HG03060 (cell line): ENCODE data around the gene TMEM123.

Source experiments
- ATAC-seq: cut with Tn5 transposase; IDR thresholded peaks from one replicate; pipeline ENCODE4 v1.9.1; 2021; ENCODE audit warnings: low read depth, moderate number of reproducible peaks; ENCODE audit not compliant: unreplicated experiment

TMEM123 gene, protein sequence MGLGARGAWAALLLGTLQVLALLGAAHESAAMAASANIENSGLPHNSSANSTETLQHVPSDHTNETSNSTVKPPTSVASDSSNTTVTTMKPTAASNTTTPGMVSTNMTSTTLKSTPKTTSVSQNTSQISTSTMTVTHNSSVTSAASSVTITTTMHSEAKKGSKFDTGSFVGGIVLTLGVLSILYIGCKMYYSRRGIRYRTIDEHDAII

GRCh38 chr11:102452461-102453301 is at the start of gene TMEM123:
Gene TMEM123 (minus strand): TSS chr11:102452765. CDS start chr11:102452623, 142 bp downstream.
- ATAC-seq: peak; percentile 24

DNA sequence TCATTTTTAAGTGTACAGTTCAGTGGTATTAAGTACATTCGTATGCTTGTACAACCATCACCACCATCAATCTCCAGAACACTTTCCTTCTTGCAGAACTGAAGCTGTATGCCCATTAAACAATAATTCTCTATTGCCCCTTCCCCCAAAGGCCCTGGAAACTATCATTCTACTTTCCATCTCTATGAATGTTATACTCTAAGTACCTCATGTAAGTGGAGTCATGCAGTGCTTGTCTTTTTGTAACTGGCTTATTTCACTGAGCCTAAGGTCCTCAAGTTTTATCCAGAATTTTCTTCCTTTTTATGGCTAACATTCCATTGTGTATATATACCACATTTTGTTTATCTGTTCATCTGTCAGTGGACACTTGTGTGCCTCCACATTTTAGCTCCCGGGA is 48.3 kb upstream of the TMEM123 start:
- no peak for ATAC-seq

GRCh38 chr11:102499931-102500330 is 47.4 kb upstream of the TMEM123 start:
- ATAC-seq: no peak

- no peak for ATAC-seq
Measured at GRCh38 chr11:102499151-102499550, 46.6 kb upstream of the TMEM123 start.

GRCh38 chr11:102497061-102497460 is 44.5 kb upstream of the TMEM123 start:
- no peak for ATAC-seq

GRCh38 chr11:102495161-102496042 is 42.8 kb upstream of the TMEM123 start:
- peak; percentile 51 for ATAC-seq

GRCh38 chr11:102494216-102494615 is 41.7 kb upstream of the TMEM123 start:
- no peak for ATAC-seq

DNA sequence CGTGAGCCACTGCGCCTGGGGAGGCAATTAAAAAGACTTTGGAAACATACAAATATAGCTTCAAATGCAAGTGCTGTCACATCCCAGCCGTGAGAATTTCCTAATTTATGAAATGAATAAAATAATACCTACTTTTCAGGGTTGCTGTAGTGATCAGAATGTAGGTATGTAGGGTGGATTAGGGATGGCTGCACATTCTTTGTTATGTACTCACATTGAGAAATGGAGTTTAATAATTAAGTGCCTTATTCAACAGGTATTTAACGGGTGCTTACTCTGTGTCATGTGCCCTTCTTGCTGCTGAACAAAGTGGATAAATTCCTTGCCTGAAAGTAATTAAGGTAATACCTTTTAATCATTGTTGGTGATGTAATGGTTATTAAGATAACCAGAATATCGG is 41.0 kb upstream of the TMEM123 start:
- no peak for ATAC-seq

- no peak for ATAC-seq
Measured at GRCh38 chr11:102491969-102492368, 39.4 kb upstream of the TMEM123 start.

- ATAC-seq: no peak
Measured at GRCh38 chr11:102489186-102490145, 36.9 kb upstream of the TMEM123 start.

DNA sequence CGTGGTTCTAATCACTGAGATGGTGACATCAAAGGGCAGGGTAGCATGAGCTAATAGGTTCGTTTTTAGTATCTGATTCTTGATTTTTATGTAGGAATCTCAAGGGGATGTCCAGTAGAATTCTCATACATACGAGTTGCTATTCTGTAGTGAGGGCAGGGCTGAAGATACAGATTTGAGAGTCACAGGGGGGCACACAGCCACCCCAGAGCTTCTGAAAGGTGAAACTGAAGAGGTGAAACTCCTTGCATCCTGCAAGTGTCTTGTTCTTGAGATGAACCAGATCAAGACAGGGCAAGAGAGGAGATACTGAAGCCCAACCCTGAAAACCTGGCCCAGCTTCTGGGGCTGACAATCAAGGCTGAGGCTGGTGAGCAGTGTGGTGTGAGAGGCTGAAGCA is 35.6 kb upstream of the TMEM123 start:
- ATAC-seq: peak; percentile 61

- ATAC-seq: no peak
Measured at GRCh38 chr11:102487214-102487613, 34.6 kb upstream of the TMEM123 start.

DNA sequence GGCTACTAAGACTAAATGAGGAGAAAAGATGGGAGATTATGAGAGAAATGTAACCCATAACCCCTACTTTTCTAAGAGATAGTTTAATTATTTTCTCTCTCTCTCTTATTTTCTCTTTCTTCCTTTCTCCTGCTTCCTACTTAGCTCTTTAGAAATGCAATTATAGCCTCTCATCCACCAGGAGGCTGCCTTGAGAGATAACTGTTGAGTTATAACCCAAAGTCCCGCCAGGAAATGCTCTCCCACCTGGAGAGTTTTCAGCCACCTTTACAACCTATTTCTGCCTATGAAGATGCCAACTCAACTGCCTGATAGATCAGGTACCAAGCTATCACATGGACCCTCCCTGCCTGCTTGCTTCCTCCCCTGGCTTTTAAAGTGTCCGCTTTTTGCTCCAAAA is 34.0 kb upstream of the TMEM123 start:
- no peak for ATAC-seq

DNA sequence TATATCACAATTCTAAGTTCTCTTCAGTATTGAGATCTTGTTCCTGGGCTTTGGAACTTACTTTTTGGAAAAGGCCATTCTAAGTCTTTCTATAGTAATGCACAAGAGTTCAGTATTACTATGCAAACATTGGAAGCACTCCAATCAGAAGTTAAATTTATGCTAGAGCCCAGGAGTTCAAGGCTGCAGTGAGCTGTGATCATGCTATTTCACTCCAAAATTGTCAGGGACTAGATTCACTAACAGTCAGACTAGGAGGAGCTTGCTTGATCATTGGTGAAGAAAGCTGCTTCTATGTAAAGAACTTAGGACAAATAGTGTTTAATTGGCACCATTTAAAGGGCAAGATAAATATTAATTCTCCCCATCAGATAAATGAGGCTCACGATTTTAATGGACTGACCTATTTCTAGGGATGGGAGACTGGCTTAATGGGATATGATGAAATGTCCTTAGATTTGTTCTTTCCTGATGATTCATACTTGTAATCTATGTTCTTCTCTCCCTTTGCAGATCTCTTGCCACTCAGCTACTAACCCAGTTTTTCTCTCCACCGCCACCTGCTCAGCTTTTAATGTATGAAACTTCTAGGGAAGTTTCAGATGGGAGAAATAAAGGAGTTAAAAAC is 32.6 kb upstream of the TMEM123 start:
- no peak for ATAC-seq

DNA sequence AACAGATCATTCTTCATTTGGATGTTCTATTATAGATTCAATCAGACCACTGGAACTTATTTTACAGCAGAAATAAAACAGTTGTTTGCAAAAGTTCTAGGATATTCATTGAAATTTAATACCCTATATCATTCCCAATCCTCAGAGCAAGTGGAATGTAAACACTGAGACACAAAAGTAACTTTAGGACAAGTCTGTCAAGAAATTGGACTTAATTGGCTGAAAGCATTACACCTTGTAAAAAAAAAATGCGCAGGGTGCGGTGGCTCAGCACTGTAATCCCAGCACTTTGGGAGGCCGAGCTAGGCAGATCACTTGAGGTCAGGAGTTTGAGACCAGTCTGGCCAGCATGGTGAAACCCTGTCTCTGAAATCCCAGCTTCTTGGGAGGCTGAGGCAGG is 29.9 kb upstream of the TMEM123 start:
- ATAC-seq: no peak

GRCh38 chr11:102479733-102480132 is 27.2 kb upstream of the TMEM123 start:
- ATAC-seq: no peak

- ATAC-seq: no peak
Measured at GRCh38 chr11:102478673-102479299, 26.2 kb upstream of the TMEM123 start.

GRCh38 chr11:102476812-102477211 is 24.2 kb upstream of the TMEM123 start:
- no peak for ATAC-seq

- ATAC-seq: no peak
Measured at GRCh38 chr11:102476069-102476468, 23.5 kb upstream of the TMEM123 start.
